K562 (cell line): ENCODE data around the gene WNT3. TPM values are rescaled to one million over a fixed set of nuclear protein-coding genes. Genes with fewer than 3 reads are reported as not detected.

ENCODE experiments used
- ATAC-seq: fragments of 200-7000 bp; cut with Tn5 transposase; 3 replicates; pipeline ENCODE4 v1.9.1; 2020; ENCODE audit warnings: moderate library complexity
- BruUV-seq: library from RNA; stranded (reverse); fragments of 400-500 nt; replicated peaks from 2 replicates; lab custom pipeline; 2021; lab: Mats Ljungman, UMichigan
- CTCF ChIA-PET: fragments of 300-600 bp; formaldehyde crosslinking; extraction: SDS; loops from one replicate; lab custom pipeline; 2021; ENCODE audit warnings: low intra/inter-chr PET ratio; lab: Yijun Ruan, JAX
- POLR2A ChIA-PET: fragments of 300-600, 350-650 bp; sonication (Branson Sonifier 250); formaldehyde crosslinking; extraction: SDS; loops from one replicate; lab custom pipeline; 2021; ENCODE audit warnings: antibody characterized with exemption, inconsistent platforms; lab: Yijun Ruan, JAX
- DNase-seq, 4 experiments: peaks; one replicate each; pipeline versions ENCODE4 v3.0.0 to v3.0.0-alpha.2; 2011 to 2018; ENCODE audit warnings: low spot score in 3 of 4, mixed read lengths in 3 of 4; ENCODE audit errors: extremely low read depth in 1 of 4
- FAIRE-seq: peaks from 2 replicates; lab custom pipeline; 2011; peaks lifted over from hg19 to GRCh38; lab: Jason Lieb, UNC
- H2AFZ ChIP-seq: 2 replicates; pipeline ENCODE4 v1.6.0; 2011; ENCODE audit warnings: low read depth, low read length, control low read depth, inconsistent platforms
- H3K27ac ChIP-seq: fragments of 200-600 bp; 3 replicates; pipeline ENCODE4 v1.8.0; 2011; ENCODE audit warnings: low read depth, mild to moderate bottlenecking, control low read depth, inconsistent platforms, low read length, moderate library complexity, mixed read lengths; ENCODE audit errors: extremely low read depth
- H3K27me3 ChIP-seq, 2 experiments: fragments of 300-600 bp in 1 of 2; 2 replicates in 1 of 2; 3 replicates in 1 of 2; pipeline versions ENCODE4 v1.6.0 to v1.8.0; 2011; ENCODE audit warnings: inconsistent platforms in 2 of 2, low read length in 2 of 2, mild to moderate bottlenecking in 1 of 2, mixed read lengths in 1 of 2, moderate library complexity in 1 of 2; ENCODE audit not compliant: control insufficient read depth in 2 of 2, insufficient read depth in 2 of 2
- H3K36me3 ChIP-seq: fragments of 300-600 bp; 3 replicates; pipeline ENCODE4 v1.8.0; 2011; ENCODE audit warnings: mild to moderate bottlenecking, low read length, inconsistent platforms; ENCODE audit not compliant: control insufficient read depth, insufficient read depth
- H3K4me1 ChIP-seq, 2 experiments: fragments of 200-600 bp in 1 of 2; replicated peaks in 1 of 2; 2 replicates in 1 of 2; 3 replicates in 1 of 2; pipeline versions ENCODE4 v1.5.1 to v1.8.0; 2011; ENCODE audit warnings: inconsistent platforms in 2 of 2, low read length in 2 of 2, mild to moderate bottlenecking in 1 of 2, mixed read lengths in 1 of 2, moderate library complexity in 1 of 2; ENCODE audit not compliant: control insufficient read depth in 2 of 2, insufficient read depth in 2 of 2
- H3K4me2 ChIP-seq: 2 replicates; pipeline ENCODE4 v1.6.1; 2011; ENCODE audit warnings: low read length, control low read depth, inconsistent platforms, mixed read lengths; ENCODE audit not compliant: insufficient read depth
- H3K4me3 ChIP-seq: fragments of 200-600 bp; sonication (generic), shearing (Covaris generic); 2 replicates; pipeline ENCODE4 v1.5.1; 2016; ENCODE audit warnings: control low read depth, inconsistent platforms
- H3K79me2 ChIP-seq: fragments of 200-600 bp; 3 replicates; pipeline ENCODE4 v1.8.0; 2011; ENCODE audit warnings: low read length, inconsistent platforms; ENCODE audit not compliant: control insufficient read depth, insufficient read depth
- H3K9ac ChIP-seq, 2 experiments: 2 replicates each; pipeline versions ENCODE4 v1.6.0 to v1.6.1; 2011; ENCODE audit warnings: low read depth in 2 of 2, low read length in 2 of 2, control low read depth in 1 of 2, inconsistent platforms in 1 of 2, mild to moderate bottlenecking in 1 of 2, mixed read lengths in 1 of 2; ENCODE audit not compliant: insufficient read depth in 1 of 2
- H3K9me1 ChIP-seq: one replicate; pipeline ENCODE4 v1.6.0; 2011; ENCODE audit warnings: inconsistent platforms, mild to moderate bottlenecking, low read length, moderate library complexity; ENCODE audit not compliant: control insufficient read depth, insufficient read depth
- H3K9me3 ChIP-seq: replicated peaks from 2 replicates; pipeline ENCODE4 v1.5.1; 2011; ENCODE audit warnings: low read depth, low read length, inconsistent platforms; ENCODE audit not compliant: control insufficient read depth, insufficient read depth
- H4K20me1 ChIP-seq: replicated peaks from 2 replicates; pipeline ENCODE4 v1.6.1; 2011; ENCODE audit warnings: low read length, inconsistent platforms, mixed read lengths; ENCODE audit not compliant: control insufficient read depth, insufficient read depth
- CBFA2T3 ChIP-seq: fragments of 450-650 bp; IDR thresholded peaks from 2 replicates; pipeline ENCODE4 v1.6.1; 2017
- CBX5 ChIP-seq: IDR thresholded peaks from 2 replicates; pipeline ENCODE4 v1.6.1; 2014; ENCODE audit warnings: low read depth, borderline replicate concordance
- HDAC8 ChIP-seq: fragments of 450-650 bp; IDR thresholded peaks from 2 replicates; pipeline ENCODE4 v1.6.1; 2016; ENCODE audit warnings: mild to moderate bottlenecking, missing genetic modification characterization, moderate library complexity, missing compliant biosample characterization
- KLF1 ChIP-seq: fragments of 450-650 bp; IDR thresholded peaks from 2 replicates; pipeline ENCODE4 v1.6.1; 2016; ENCODE audit warnings: missing genetic modification characterization, missing compliant biosample characterization
- SAFB ChIP-seq: fragments of 200-400 bp; formaldehyde crosslinking; IDR thresholded peaks from 2 replicates; pipeline ENCODE4 v1.6.1; 2017; ENCODE audit warnings: low read depth, low read length, borderline replicate concordance
- SIX5 ChIP-seq, 2 experiments: IDR thresholded peaks; 2 replicates each; pipeline ENCODE4 v1.6.1; 2011; ENCODE audit warnings: low read length in 2 of 2, borderline replicate concordance in 1 of 2, low read depth in 1 of 2, mild to moderate bottlenecking in 1 of 2, moderate library complexity in 1 of 2; ENCODE audit not compliant: insufficient read depth in 1 of 2
- TEAD4 ChIP-seq, 2 experiments: sonication (generic) in 1 of 2; formaldehyde crosslinking in 1 of 2; IDR thresholded peaks; 2 replicates each; pipeline versions ENCODE4 v1.6.1 to v1.8.0; 2012 to 2022; ENCODE audit warnings: borderline replicate concordance in 1 of 2, inconsistent platforms in 1 of 2, low read length in 1 of 2, mild to moderate bottlenecking in 1 of 2, missing genetic modification reagents in 1 of 2
- TSC22D4 ChIP-seq: fragments of 450-650 bp; IDR thresholded peaks from 2 replicates; pipeline ENCODE4 v1.6.1; 2016; ENCODE audit warnings: missing genetic modification characterization, missing biosample characterization, control low read depth
- ZNF174 ChIP-seq: fragments of 250-450 bp; sonication (Bioruptor Pico); IDR thresholded peaks from 2 replicates; pipeline ENCODE4 v1.4.0; 2020; ENCODE audit warnings: mild to moderate bottlenecking
- ZNF3 ChIP-seq: fragments of 250-450 bp; sonication (Bioruptor Pico); IDR thresholded peaks from 2 replicates; pipeline ENCODE4 v1.5.0; 2021; ENCODE audit warnings: mild to moderate bottlenecking, moderate library complexity
- ZNF695 ChIP-seq: fragments of 450-650 bp; formaldehyde crosslinking; IDR thresholded peaks from 2 replicates; pipeline ENCODE4 v1.4.0; 2020; ENCODE audit warnings: mild to moderate bottlenecking, moderate library complexity
- ZNF79 ChIP-seq: fragments of 250-450 bp; sonication (Bioruptor Pico); IDR thresholded peaks from 2 replicates; pipeline ENCODE4 v1.4.0; 2020; ENCODE audit warnings: low read depth, mild to moderate bottlenecking, moderate library complexity
- WGBS: fragments of 100-300 bp; shearing (Covaris generic); methylation state at CpG from one replicate; pipeline ENCODE4 v1.1.6; 2016; ENCODE audit warnings: low coverage, mixed read lengths; ENCODE audit not compliant: insufficient coverage; ENCODE audit errors: missing lambda C conversion rate; 5-methylcytosine and 5-hydroxymethylcytosine counted together
- in situ Hi-C: fragments of 300-500 bp; cut with MboI; formaldehyde crosslinking; loops from 4 replicates; pipeline ENCODE4 v1.15.0; 2018; ENCODE audit warnings: inconsistent platforms, mixed read lengths
- intact Hi-C: fragments of 100-400 bp; cut with micrococcal nuclease; formaldehyde crosslinking; loops from 2 replicates; pipeline ENCODE4 v1.14.2; 2022
- polyA plus RNA-seq, 8 experiments: library from polyadenylated mRNA; depleted of rRNA in 4 of 8; stranded (reverse) in 5 of 8; unstranded in 3 of 8; fragments of >200 nt; fragmentation: Nextera tagmentation in 2 of 8; fragmentation: Illumina TruSeq in 1 of 8; extraction: Ambion mirVana in 2 of 8; extraction: Trizol in 1 of 8; gene quantifications; 2 replicates each; pipeline versions ENCODE4 v1.2.1 to v1.2.3, GENCODE V29; 2011 to 2014; ENCODE audit warnings: inconsistent platforms in 1 of 8, missing spikeins in 1 of 8
- total RNA-seq, 7 experiments: library from RNA; depleted of rRNA in 6 of 7; stranded (reverse); fragments of >200 nt in 6 of 7; fragmentation: Illumina TruSeq in 2 of 7; extraction: Trizol in 2 of 7; gene quantifications; 2 replicates each; pipeline versions ENCODE4 v1.2.1 to v1.2.3, GENCODE V29; 2011 to 2021; ENCODE audit warnings: low replicate concordance in 1 of 7
- TF ChIP-seq, protein P1 (sequence below): fragments of 450-650 bp; IDR thresholded peaks from 2 replicates; pipeline ENCODE4 v1.6.1; 2016
- TF ChIP-seq, protein P2 (sequence below): fragments of 450-650 bp; formaldehyde crosslinking; IDR thresholded peaks from 2 replicates; pipeline ENCODE4 v1.4.0; 2022; ENCODE audit warnings: missing genetic modification characterization
- TF ChIP-seq, protein P3 (sequence below): sonication (generic); IDR thresholded peaks from 2 replicates; pipeline ENCODE4 v1.6.1; 2016
- TF ChIP-seq, protein P4 (sequence below): fragments of 450-650 bp; formaldehyde crosslinking; IDR thresholded peaks from 2 replicates; pipeline ENCODE4 v1.4.0; 2020; ENCODE audit warnings: mild to moderate bottlenecking, moderate library complexity

WNT3 gene
- total and polyA plus RNA-seq, 9 of the 15 experiments (the other 6 are each of a cell fraction or from before 2014, with no cell fraction given): 1.5 to 6.1 (median 3.3) TPM

DNA sequence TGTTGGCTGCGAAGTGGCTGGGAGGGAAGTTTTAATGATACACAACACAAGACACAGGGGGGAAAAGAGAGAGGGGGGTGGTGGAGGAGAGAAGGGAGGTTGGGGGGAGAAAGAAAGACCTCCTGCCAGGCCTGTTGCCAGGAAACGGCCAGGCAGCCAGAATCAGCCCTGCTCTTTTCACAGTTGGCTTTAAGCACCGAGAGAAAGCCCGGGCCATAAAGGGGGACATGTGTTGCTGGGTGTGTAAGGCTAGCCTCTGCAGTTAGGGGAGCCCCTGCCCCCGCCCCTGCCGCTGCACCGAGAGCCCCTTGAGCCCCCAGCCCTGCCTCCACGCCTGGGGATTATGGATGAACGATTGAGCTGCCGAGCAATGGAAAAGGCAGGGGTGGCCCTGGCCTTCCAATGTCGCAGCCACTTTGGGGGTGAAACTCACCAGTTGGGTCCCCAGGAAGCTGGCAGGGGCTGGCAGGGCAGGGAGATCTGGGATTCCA is 13.9 kb upstream of the WNT3 start:
- Histone ChIP-seq H3K79me2 (no peaks in the 10 kb centered on the region), H2AFZ (no peak overlapping the region), H3K4me2 (no peak overlapping the region), H3K9me3 (no peaks in the 10 kb centered on the region), H3K27me3 (no peaks in the 10 kb centered on the region), H3K9me1 (no peaks in the 10 kb centered on the region), H3K4me3 (no peak overlapping the region), H3K27ac (no peak overlapping the region), H3K4me1 (peaks cover 3% of the 10 kb centered on the region in 2 experiments; a peak in 4 of 5 replicates), H4K20me1 (no peaks in the 10 kb centered on the region), H3K9ac (peak overlapping the region in 1 of 2 experiments; percentile 5; a peak in 1 of 4 replicates), H3K36me3 (no peaks in the 10 kb centered on the region)
- intact Hi-C loops (no loop called here), in situ Hi-C loops (loop anchor here (10.0 to 25.0 kb wide), 3 partner anchors 195 to 845 kb away; partner anchors contain the start of gene STH)
- no peak for DNase-seq
- no TSS peak for BruUV-seq
- WGBS: 48% methylated on average over 8 of the region's 11 CpGs
- no peak for ATAC-seq
- CTCF ChIA-PET: no interaction called here
- POLR2A ChIA-PET: no interaction called here
- no peak for FAIRE-seq
- no peak for TF ChIP-seq ZNF174
- no peak for TF ChIP-seq TSC22D4 (tag)
- no peak for TF ChIP-seq CBX5
- no peak for TF ChIP-seq KLF1
- TF ChIP-seq, protein P1, sequence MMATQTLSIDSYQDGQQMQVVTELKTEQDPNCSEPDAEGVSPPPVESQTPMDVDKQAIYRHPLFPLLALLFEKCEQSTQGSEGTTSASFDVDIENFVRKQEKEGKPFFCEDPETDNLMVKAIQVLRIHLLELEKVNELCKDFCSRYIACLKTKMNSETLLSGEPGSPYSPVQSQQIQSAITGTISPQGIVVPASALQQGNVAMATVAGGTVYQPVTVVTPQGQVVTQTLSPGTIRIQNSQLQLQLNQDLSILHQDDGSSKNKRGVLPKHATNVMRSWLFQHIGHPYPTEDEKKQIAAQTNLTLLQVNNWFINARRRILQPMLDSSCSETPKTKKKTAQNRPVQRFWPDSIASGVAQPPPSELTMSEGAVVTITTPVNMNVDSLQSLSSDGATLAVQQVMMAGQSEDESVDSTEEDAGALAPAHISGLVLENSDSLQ: no peak
- TF ChIP-seq ZNF695 (CRISPR knock-in tag): no peak
- TF ChIP-seq, protein P2, sequence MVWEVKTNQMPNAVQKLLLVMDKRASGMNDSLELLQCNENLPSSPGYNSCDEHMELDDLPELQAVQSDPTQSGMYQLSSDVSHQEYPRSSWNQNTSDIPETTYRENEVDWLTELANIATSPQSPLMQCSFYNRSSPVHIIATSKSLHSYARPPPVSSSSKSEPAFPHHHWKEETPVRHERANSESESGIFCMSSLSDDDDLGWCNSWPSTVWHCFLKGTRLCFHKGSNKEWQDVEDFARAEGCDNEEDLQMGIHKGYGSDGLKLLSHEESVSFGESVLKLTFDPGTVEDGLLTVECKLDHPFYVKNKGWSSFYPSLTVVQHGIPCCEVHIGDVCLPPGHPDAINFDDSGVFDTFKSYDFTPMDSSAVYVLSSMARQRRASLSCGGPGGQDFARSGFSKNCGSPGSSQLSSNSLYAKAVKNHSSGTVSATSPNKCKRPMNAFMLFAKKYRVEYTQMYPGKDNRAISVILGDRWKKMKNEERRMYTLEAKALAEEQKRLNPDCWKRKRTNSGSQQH (CRISPR knock-in tag): no peak
- TF ChIP-seq ZNF3 (CRISPR knock-in tag): no peak
- no peak for TF ChIP-seq SAFB
- TF ChIP-seq, protein P3, sequence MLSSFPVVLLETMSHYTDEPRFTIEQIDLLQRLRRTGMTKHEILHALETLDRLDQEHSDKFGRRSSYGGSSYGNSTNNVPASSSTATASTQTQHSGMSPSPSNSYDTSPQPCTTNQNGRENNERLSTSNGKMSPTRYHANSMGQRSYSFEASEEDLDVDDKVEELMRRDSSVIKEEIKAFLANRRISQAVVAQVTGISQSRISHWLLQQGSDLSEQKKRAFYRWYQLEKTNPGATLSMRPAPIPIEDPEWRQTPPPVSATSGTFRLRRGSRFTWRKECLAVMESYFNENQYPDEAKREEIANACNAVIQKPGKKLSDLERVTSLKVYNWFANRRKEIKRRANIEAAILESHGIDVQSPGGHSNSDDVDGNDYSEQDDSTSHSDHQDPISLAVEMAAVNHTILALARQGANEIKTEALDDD: no peak
- no peak for TF ChIP-seq SIX5 (IDR thresholded peaks at IDR 0.05; ENCODE audit: borderline replicate concordance in 1 of 2, insufficient read depth in 1 of 2, low read depth in 1 of 2, low read length in 2 of 2)
- TF ChIP-seq HDAC8 (tag): no peak
- TF ChIP-seq, protein P4, sequence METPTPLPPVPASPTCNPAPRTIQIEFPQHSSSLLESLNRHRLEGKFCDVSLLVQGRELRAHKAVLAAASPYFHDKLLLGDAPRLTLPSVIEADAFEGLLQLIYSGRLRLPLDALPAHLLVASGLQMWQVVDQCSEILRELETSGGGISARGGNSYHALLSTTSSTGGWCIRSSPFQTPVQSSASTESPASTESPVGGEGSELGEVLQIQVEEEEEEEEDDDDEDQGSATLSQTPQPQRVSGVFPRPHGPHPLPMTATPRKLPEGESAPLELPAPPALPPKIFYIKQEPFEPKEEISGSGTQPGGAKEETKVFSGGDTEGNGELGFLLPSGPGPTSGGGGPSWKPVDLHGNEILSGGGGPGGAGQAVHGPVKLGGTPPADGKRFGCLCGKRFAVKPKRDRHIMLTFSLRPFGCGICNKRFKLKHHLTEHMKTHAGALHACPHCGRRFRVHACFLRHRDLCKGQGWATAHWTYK (CRISPR knock-in tag): no peak
- no peak for TF ChIP-seq CBFA2T3
- no peak for TF ChIP-seq TEAD4 (IDR thresholded peaks at IDR 0.05; ENCODE audit: low read length)
- TF ChIP-seq TEAD4 (CRISPR knock-in tag; IDR thresholded peaks at IDR 0.05; ENCODE audit: borderline replicate concordance): no peak
- TF ChIP-seq ZNF79 (CRISPR knock-in tag): no peak
